ENCODE data around the gene TMEM163. TPM values are rescaled to one million over a fixed set of nuclear protein-coding genes. Genes with fewer than 3 reads are reported as not detected.
A peak's percentile ranks its signal among the peaks of the same experiment; 100 is the strongest.

Gene TMEM163
- total RNA-seq, 3 donors from 2014 or later, result 0.41 to 1.5 (median 0.60) TPM

DNA sequence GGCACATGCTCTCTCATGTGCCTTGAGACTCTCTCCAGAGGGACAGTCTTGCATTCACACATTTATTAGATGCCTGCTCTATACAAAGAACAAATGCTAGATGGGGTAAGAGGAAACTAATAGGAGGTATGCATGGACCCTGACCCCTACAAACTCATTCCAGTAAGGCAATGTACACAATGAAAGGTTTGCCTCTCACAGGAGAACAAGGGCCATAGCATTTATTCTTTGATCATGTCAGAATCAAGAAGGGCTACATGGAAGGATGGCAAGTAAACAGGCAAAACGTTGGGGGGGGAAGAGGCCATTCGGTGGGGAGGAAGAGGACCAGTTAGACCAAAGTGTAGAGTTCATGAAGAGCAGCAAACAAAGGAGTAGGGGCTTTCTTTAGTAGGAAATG is 130.2 kb downstream of the TMEM163 start:
- no peaks in the 10 kb centered on the region for H3K4me1 ChIP-seq (ENCODE audit: low read depth)
- ATAC-seq (no peak), DNase-seq (no peak)
- TF ChIP-seq, protein P1, sequence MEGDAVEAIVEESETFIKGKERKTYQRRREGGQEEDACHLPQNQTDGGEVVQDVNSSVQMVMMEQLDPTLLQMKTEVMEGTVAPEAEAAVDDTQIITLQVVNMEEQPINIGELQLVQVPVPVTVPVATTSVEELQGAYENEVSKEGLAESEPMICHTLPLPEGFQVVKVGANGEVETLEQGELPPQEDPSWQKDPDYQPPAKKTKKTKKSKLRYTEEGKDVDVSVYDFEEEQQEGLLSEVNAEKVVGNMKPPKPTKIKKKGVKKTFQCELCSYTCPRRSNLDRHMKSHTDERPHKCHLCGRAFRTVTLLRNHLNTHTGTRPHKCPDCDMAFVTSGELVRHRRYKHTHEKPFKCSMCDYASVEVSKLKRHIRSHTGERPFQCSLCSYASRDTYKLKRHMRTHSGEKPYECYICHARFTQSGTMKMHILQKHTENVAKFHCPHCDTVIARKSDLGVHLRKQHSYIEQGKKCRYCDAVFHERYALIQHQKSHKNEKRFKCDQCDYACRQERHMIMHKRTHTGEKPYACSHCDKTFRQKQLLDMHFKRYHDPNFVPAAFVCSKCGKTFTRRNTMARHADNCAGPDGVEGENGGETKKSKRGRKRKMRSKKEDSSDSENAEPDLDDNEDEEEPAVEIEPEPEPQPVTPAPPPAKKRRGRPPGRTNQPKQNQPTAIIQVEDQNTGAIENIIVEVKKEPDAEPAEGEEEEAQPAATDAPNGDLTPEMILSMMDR (IDR thresholded peaks at IDR 0.05), result no peak
- peaks cover 12% of the 10 kb centered on the region for H3K9me3 ChIP-seq
- H3K4me3 ChIP-seq, result no peak overlapping the region
- no peaks in the 10 kb centered on the region for H3K36me3 ChIP-seq (ENCODE audit: low read depth)
- intact Hi-C loops (cut with DNase I, micrococcal nuclease), result no loop called here

DNA sequence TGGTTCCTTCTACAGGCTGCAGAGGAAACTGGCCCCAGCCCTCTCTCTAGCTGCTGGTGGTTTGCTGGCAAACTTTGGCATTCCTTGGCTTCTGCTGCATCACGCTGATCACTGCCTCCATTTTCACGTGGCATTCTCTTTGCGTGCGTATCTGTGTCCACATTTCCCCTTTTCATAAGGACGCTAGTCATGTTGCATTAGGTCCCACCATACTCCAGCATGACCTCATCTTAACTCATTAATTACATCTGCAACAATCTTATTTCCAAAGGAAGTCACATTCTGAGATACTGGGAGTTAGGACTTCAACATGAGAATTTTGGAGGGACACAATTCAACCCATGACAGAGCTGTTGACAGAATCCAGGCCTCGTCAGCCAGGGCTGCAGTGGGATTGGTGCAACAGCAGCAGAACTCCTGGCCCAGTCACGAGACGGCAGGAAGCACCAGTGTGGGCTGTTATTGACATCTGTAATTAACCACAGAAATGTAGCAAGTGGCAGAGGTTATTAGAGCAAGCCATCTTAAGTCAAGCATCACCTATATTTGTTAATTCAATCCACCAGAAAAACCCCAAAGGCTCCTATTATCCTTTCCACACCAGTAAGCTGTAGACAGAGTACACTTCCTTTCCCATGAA is 132.4 kb downstream of the TMEM163 start:
- peak; percentile 25 for ATAC-seq
- intact Hi-C loops (cut with DNase I, micrococcal nuclease), result no loop called here

DNA sequence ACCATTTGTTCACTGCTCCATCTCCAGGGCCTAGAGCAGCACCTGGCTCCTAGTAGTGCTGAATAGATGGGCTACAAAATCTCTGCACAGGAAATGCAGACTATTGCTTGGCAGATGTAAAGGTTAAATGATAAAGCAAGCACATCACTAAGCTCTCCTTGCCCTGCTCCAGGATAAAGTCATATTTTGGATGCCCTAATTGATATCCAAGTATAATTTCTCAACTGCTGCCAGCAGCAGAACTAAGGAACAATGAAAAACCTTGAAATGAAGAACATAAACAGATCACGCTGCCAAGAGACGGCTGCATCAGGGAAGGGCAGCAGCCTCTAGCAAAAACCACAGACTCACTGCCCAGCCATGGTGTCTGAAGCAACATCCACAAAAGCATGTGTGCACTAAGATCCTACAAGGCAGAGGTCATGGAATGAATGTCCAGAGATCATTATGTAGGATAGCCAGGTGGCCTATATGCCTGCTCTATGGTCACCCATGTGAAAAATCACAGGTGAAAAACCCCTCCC is 134.7 kb downstream of the TMEM163 start:
- intact Hi-C loops (cut with DNase I, micrococcal nuclease), result no loop called here
- TF ChIP-seq, protein P1 (IDR thresholded peaks at IDR 0.05), result no peak
- H3K36me3 ChIP-seq (ENCODE audit: low read depth), result no peaks in the 10 kb centered on the region
- H3K4me3 ChIP-seq, result no peak overlapping the region
- ATAC-seq, result no peak
- no peak for DNase-seq
- H3K9me3 ChIP-seq, result no peaks in the 10 kb centered on the region
- no peaks in the 10 kb centered on the region for H3K4me1 ChIP-seq (ENCODE audit: low read depth)

More for the DNA sequence above, 132.4 kb downstream of the TMEM163 start:
- Histone ChIP-seq H3K4me3 (no peak overlapping the region), H3K9me3 (peaks cover 12% of the 10 kb centered on the region), H3K4me1 (ENCODE audit: low read depth) (no peaks in the 10 kb centered on the region), H3K36me3 (ENCODE audit: low read depth) (no peaks in the 10 kb centered on the region)
- TF ChIP-seq, protein P1 (IDR thresholded peaks at IDR 0.05), result no peak
- DNase-seq, result peak in 1 of 3 donors; percentile 11

DNA sequence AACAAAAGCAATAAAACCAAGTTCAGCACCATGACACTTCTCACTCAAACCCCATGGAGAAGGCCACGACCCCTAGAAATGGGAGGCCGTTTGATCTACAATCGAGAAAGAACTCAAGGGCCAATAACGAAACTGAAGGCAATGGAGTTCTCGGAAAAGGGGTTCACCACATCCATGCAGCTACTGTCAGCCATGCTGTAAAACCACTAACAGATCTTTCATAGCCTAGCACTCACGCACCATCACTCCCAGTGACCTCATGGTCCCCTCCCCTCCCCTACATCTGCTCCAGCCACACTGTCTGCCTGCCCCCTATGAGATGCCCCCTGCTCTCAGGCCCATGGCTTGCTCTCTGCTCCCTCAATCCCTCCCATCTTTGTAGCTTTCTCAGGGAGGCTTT is 135.3 kb downstream of the TMEM163 start:
- DNase-seq (no peak), ATAC-seq (peak; percentile 48)
- no peaks in the 10 kb centered on the region for H3K9me3 ChIP-seq
- TF ChIP-seq, protein P1 (IDR thresholded peaks at IDR 0.05), result no peak
- no peaks in the 10 kb centered on the region for H3K36me3 ChIP-seq (ENCODE audit: low read depth)
- no peaks in the 10 kb centered on the region for H3K4me1 ChIP-seq (ENCODE audit: low read depth)
- intact Hi-C loops (cut with DNase I, micrococcal nuclease), result no loop called here
- H3K4me3 ChIP-seq, result no peak overlapping the region

DNA sequence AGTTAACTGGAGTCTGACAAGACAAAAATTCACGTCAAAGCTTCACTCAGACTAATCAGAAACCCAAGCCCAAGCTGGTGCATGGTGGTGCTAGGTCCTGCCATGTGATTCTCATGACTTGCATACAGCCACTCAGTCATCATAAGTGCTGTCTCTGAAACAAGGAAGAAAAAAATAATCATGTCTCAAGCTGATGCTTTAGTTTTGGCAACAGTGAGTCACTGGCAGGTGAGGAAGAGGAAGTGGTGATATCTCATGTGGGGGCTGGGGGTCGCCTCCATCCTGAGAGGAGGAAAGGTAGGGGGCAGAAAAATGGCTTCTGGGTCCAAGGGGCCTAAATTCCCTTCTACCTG is 136.3 kb downstream of the TMEM163 start:
- Histone ChIP-seq H3K9me3 (no peaks in the 10 kb centered on the region), H3K36me3 (ENCODE audit: low read depth) (no peaks in the 10 kb centered on the region), H3K4me1 (ENCODE audit: low read depth) (no peaks in the 10 kb centered on the region), H3K4me3 (no peak overlapping the region)
- ATAC-seq (peak; percentile 48), DNase-seq (peak in 1 of 3 donors; percentile 5)
- TF ChIP-seq, protein P1 (IDR thresholded peaks at IDR 0.05), result no peak
- intact Hi-C loops (cut with DNase I, micrococcal nuclease), result no loop called here
